Nephron progenitor cell (in vitro differentiated cells): ENCODE measurements around the gene SLC8A1.

Experiments used
- DNase-seq: peaks from one replicate; pipeline ENCODE4 v3.0.0; 2021
- H3K27ac Mint-ChIP-seq: 2 replicates; pipeline ENCODE4 v1.8.0; 2021; ENCODE audit warnings: mild to moderate bottlenecking, moderate library complexity, mixed read lengths
- H3K27me3 Mint-ChIP-seq: 2 replicates; pipeline ENCODE4 v1.8.0; 2021; ENCODE audit warnings: mild to moderate bottlenecking, low read depth, mixed read lengths; ENCODE audit not compliant: poor library complexity
- H3K36me3 Mint-ChIP-seq: 2 replicates; pipeline ENCODE4 v1.8.0; 2021; ENCODE audit warnings: low read depth, mixed read lengths
- H3K4me1 Mint-ChIP-seq: 2 replicates; pipeline ENCODE4 v1.8.0; 2021; ENCODE audit warnings: mixed read lengths
- H3K4me3 Mint-ChIP-seq: 2 replicates; pipeline ENCODE4 v1.8.0; 2021; ENCODE audit warnings: mild to moderate bottlenecking, moderate library complexity, mixed read lengths
- H3K9me3 Mint-ChIP-seq: 2 replicates; pipeline ENCODE4 v1.8.0; 2021; ENCODE audit warnings: mild to moderate bottlenecking, moderate library complexity, mixed read lengths
- CTCF ChIP-seq: fragments of 200-600 bp; sonication (generic); IDR thresholded peaks from 2 replicates; pipeline ENCODE4 v1.5.0; 2021; ENCODE audit warnings: antibody characterized with exemption

Gene SLC8A1

GRCh38 chr2:40348665-40349064, 103.2 kb downstream of the SLC8A1 start:
- no peak overlapping the region for H3K4me3 Mint-ChIP-seq
- DNase-seq, result no peak
- no peaks in the 10 kb centered on the region for H3K36me3 Mint-ChIP-seq
- no peak for TF ChIP-seq CTCF
- no peak overlapping the region for H3K27ac Mint-ChIP-seq
- no peaks in the 10 kb centered on the region for H3K4me1 Mint-ChIP-seq
- peaks cover 3% of the 10 kb centered on the region for H3K27me3 Mint-ChIP-seq
- no peaks in the 10 kb centered on the region for H3K9me3 Mint-ChIP-seq

GRCh38 chr2:40348038-40348437, 103.9 kb downstream of the SLC8A1 start:
- DNase-seq, result no peak
- H3K27me3 Mint-ChIP-seq, result peaks cover 3% of the 10 kb centered on the region
- no peaks in the 10 kb centered on the region for H3K4me1 Mint-ChIP-seq
- no peak overlapping the region for H3K27ac Mint-ChIP-seq
- no peaks in the 10 kb centered on the region for H3K9me3 Mint-ChIP-seq
- no peaks in the 10 kb centered on the region for H3K36me3 Mint-ChIP-seq
- H3K4me3 Mint-ChIP-seq, result no peak overlapping the region
- TF ChIP-seq CTCF, result no peak

GRCh38 chr2:40346535-40347354, 105.1 kb downstream of the SLC8A1 start:
- H3K36me3 Mint-ChIP-seq, result no peaks in the 10 kb centered on the region
- no peak for DNase-seq
- no peaks in the 10 kb centered on the region for H3K9me3 Mint-ChIP-seq
- no peaks in the 10 kb centered on the region for H3K4me1 Mint-ChIP-seq
- TF ChIP-seq CTCF, result no peak
- no peak overlapping the region for H3K4me3 Mint-ChIP-seq
- H3K27me3 Mint-ChIP-seq, result peaks cover 3% of the 10 kb centered on the region
- no peak overlapping the region for H3K27ac Mint-ChIP-seq

DNA sequence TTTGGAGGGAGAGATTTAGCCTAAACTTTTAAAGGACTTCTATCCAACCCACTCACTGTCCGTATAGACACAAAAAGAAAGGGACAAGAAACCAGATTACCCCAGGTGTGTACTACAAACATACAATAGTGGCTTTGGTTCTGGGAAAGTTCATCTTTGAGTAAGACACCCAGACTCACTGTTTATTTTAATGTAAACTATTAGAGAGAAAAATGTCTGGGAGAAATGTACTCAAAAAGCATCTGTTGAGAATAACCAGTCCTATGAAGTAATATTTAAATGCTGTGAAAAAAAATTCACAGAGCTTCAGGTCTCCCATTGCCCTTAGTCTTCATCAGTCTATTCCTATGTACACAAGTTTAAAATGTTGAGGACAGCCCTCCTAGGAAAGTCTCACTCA, 107.5 kb downstream of the SLC8A1 start:
- Mint-ChIP-seq H3K36me3 (no peaks in the 10 kb centered on the region), H3K4me3 (no peak overlapping the region), H3K27me3 (peaks cover 3% of the 10 kb centered on the region), H3K4me1 (no peaks in the 10 kb centered on the region), H3K9me3 (no peaks in the 10 kb centered on the region), H3K27ac (no peak overlapping the region)
- TF ChIP-seq CTCF, result no peak
- no peak for DNase-seq

- no peak for TF ChIP-seq CTCF
- Mint-ChIP-seq H3K27ac (no peak overlapping the region), H3K9me3 (no peaks in the 10 kb centered on the region), H3K27me3 (peaks cover 3% of the 10 kb centered on the region), H3K36me3 (no peaks in the 10 kb centered on the region), H3K4me1 (no peaks in the 10 kb centered on the region), H3K4me3 (no peak overlapping the region)
- no peak for DNase-seq
Observed at GRCh38 chr2:40343902-40344301, 108.0 kb downstream of the SLC8A1 start.

- no peak for DNase-seq
- H3K27ac Mint-ChIP-seq, result no peak overlapping the region
- H3K4me3 Mint-ChIP-seq, result no peak overlapping the region
- H3K27me3 Mint-ChIP-seq, result no peaks in the 10 kb centered on the region
- H3K4me1 Mint-ChIP-seq, result no peaks in the 10 kb centered on the region
- no peaks in the 10 kb centered on the region for H3K9me3 Mint-ChIP-seq
- TF ChIP-seq CTCF, result no peak
- H3K36me3 Mint-ChIP-seq, result no peaks in the 10 kb centered on the region
Observed at GRCh38 chr2:40341198-40341597, 110.7 kb downstream of the SLC8A1 start.
